Measurements from ENCODE around the gene MME. TPM values are rescaled to one million over a fixed set of nuclear protein-coding genes. Genes with fewer than 3 reads are reported as not detected.

The MME gene
- total and polyA plus RNA-seq, 10 of the 15 experiments (the other 5 are each of a cell fraction or from before 2014, with no cell fraction given), result under 0.01 to 0.23 (median 0.09) TPM; not detected in 3

GRCh38 chr3:155076888-155077287, 3.2 kb upstream of the MME start:
- no peak overlapping the region for H3K27ac ChIP-seq (ENCODE audit: control insufficient read depth, insufficient read depth)
- H3K9me3 ChIP-seq (replicated peaks; ENCODE audit: control insufficient read depth, insufficient read depth, low read length), result no peaks in the 10 kb centered on the region
- no TSS peak for BruUV-seq (replicated peaks)
- no peak overlapping the region for H3K9ac ChIP-seq (ENCODE audit: control insufficient read depth, insufficient read depth, low read length)
- H3K79me2 ChIP-seq (ENCODE audit: control insufficient read depth, insufficient read depth, low read length), result no peaks in the 10 kb centered on the region
- ChIA-PET RAD21 (ENCODE audit: unreplicated experiment) (no interaction called here), SMC1A (ENCODE audit: uncharacterized antibody, unreplicated experiment) (no interaction called here), POLR2A (no interaction called here), CTCF (no interaction called here)
- no peaks in the 10 kb centered on the region for H3K4me1 ChIP-seq (ENCODE audit: control insufficient read depth, insufficient read depth, low read length)
- 24% methylated on average over 4 of the region's 4 CpGs for WGBS (ENCODE audit: insufficient coverage, insufficient replicate concordance, low lambda C conversion rate, missing lambda C conversion rate)
- DNase-seq (ENCODE audit: low read depth, low spot score) (no peak), ATAC-seq (no peak), FAIRE-seq (no peak)
- H3K4me2 ChIP-seq (ENCODE audit: control insufficient read depth, insufficient read depth), result no peak overlapping the region
- intact Hi-C loops (cut with micrococcal nuclease; ENCODE audit: unreplicated experiment), result no loop called here
- H4K20me1 ChIP-seq (ENCODE audit: control insufficient read depth, insufficient read depth), result no peaks in the 10 kb centered on the region
- H2AFZ ChIP-seq (ENCODE audit: control insufficient read depth, low read depth, low read length), result no peak overlapping the region
- H3K27me3 ChIP-seq (replicated peaks in 1 of 2; ENCODE audit: control insufficient read depth in 2 of 2, insufficient read depth in 2 of 2, low read length in 1 of 2), result peaks cover 0 to 18% of the 10 kb centered on the region in 2 experiments
- in situ Hi-C loops (cut with MboI), result no loop called here
- H3K4me3 ChIP-seq, result no peak overlapping the region
- H3K36me3 ChIP-seq (ENCODE audit: control insufficient read depth in 2 of 2, insufficient read depth in 2 of 2, low read length in 1 of 2), result no peaks in the 10 kb centered on the region
- no peak for TF ChIP-seq MXI1 (IDR thresholded peaks at IDR 0.05; ENCODE audit: low read depth, low read length)

- RAD21 ChIA-PET (ENCODE audit: unreplicated experiment), result no interaction called here
- no peaks in the 10 kb centered on the region for H3K4me1 ChIP-seq (ENCODE audit: control insufficient read depth, insufficient read depth, low read length)
- CTCF ChIA-PET, result no interaction called here
- SMC1A ChIA-PET (ENCODE audit: uncharacterized antibody, unreplicated experiment), result no interaction called here
- H3K4me3 ChIP-seq, result no peak overlapping the region
- WGBS (ENCODE audit: insufficient coverage, insufficient replicate concordance, low lambda C conversion rate, missing lambda C conversion rate), result 7% methylated on average over 18 of the region's 18 CpGs
- peaks cover 0 to 18% of the 10 kb centered on the region in 2 experiments for H3K27me3 ChIP-seq (replicated peaks in 1 of 2; ENCODE audit: control insufficient read depth in 2 of 2, insufficient read depth in 2 of 2, low read length in 1 of 2)
- no peak for TF ChIP-seq ZBTB33 (IDR thresholded peaks at IDR 0.05)
- TF ChIP-seq SPI1 (IDR thresholded peaks at IDR 0.05; ENCODE audit: borderline replicate concordance, insufficient read depth, low read depth, low read length), result no peak
- in situ Hi-C loops (cut with MboI), result no loop called here
- no peak overlapping the region for H3K27ac ChIP-seq (ENCODE audit: control insufficient read depth, insufficient read depth)
- no peaks in the 10 kb centered on the region for H4K20me1 ChIP-seq (ENCODE audit: control insufficient read depth, insufficient read depth)
- no peaks in the 10 kb centered on the region for H3K9me3 ChIP-seq (replicated peaks; ENCODE audit: control insufficient read depth, insufficient read depth, low read length)
- no peak overlapping the region for H2AFZ ChIP-seq (ENCODE audit: control insufficient read depth, low read depth, low read length)
- no peaks in the 10 kb centered on the region for H3K79me2 ChIP-seq (ENCODE audit: control insufficient read depth, insufficient read depth, low read length)
- no TSS peak for BruUV-seq (replicated peaks)
- H3K4me2 ChIP-seq (ENCODE audit: control insufficient read depth, insufficient read depth), result no peak overlapping the region
- FAIRE-seq, result no peak
- intact Hi-C loops (cut with micrococcal nuclease; ENCODE audit: unreplicated experiment), result no loop called here
- ATAC-seq, result no peak
- no peak for DNase-seq (ENCODE audit: low read depth, low spot score)
- H3K9ac ChIP-seq (ENCODE audit: control insufficient read depth, insufficient read depth, low read length), result no peak overlapping the region
- H3K36me3 ChIP-seq (ENCODE audit: control insufficient read depth in 2 of 2, insufficient read depth in 2 of 2, low read length in 1 of 2), result no peaks in the 10 kb centered on the region
- POLR2A ChIA-PET, result no interaction called here
Measured at GRCh38 chr3:155078711-155079467, 1.2 kb upstream of the MME start.

All from GM12878 (cell line).